BE2C (cell line): ENCODE results near the gene KCNH1.

Experiments used
- DNase-seq: peaks from one replicate; pipeline ENCODE4 v3.0.0-alpha.2; 2020
- H3K27me3 ChIP-seq: fragments of 250-450 bp; sonication (Bioruptor Pico); 2 replicates; pipeline ENCODE4 v1.5.1; 2020; ENCODE audit warnings: mild to moderate bottlenecking
- H3K36me3 ChIP-seq: fragments of 250-450 bp; sonication (Bioruptor Pico); 2 replicates; pipeline ENCODE4 v1.5.1; 2020; ENCODE audit warnings: mild to moderate bottlenecking
- H3K4me1 ChIP-seq: fragments of 250-450 bp; sonication (Bioruptor Pico); 2 replicates; pipeline ENCODE4 v1.5.1; 2020
- H3K4me3 ChIP-seq: 2 replicates; pipeline ENCODE4 v1.5.1; 2011; ENCODE audit warnings: low read depth, low read length
- H3K9me3 ChIP-seq: fragments of 250-450 bp; sonication (Bioruptor Pico); 2 replicates; pipeline ENCODE4 v1.5.1; 2020
- CTCF ChIP-seq: IDR thresholded peaks from 2 replicates; pipeline ENCODE4 v1.5.1; 2012; ENCODE audit warnings: mild to moderate bottlenecking, low read depth, low read length

KCNH1 gene

DNA sequence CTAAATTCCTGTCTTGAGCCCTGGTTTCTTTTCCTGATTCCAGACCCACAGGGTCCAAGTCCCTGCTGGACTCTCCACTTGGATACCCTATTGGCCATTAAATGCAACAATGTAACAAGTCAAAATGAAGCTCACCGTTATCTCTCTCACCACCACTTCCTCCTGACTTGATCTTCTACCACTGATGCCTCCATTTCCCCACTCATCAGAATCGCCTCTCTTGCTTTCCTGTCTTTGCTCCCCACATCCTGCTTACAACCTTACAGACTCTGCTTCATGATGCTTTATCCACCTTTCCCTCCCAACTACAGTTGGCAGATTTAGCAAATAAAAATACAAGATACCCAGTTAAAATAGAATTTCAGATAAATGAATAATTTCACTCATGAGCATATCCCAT lies 343.8 kb downstream of the KCNH1 start:
- no peaks in the 10 kb centered on the region for H3K27me3 ChIP-seq
- no peak for DNase-seq
- no peak for TF ChIP-seq CTCF
- H3K36me3 ChIP-seq = no peaks in the 10 kb centered on the region
- H3K4me1 ChIP-seq = peaks cover 19% of the 10 kb centered on the region
- no peaks in the 10 kb centered on the region for H3K9me3 ChIP-seq
- H3K4me3 ChIP-seq = no peak overlapping the region

DNA sequence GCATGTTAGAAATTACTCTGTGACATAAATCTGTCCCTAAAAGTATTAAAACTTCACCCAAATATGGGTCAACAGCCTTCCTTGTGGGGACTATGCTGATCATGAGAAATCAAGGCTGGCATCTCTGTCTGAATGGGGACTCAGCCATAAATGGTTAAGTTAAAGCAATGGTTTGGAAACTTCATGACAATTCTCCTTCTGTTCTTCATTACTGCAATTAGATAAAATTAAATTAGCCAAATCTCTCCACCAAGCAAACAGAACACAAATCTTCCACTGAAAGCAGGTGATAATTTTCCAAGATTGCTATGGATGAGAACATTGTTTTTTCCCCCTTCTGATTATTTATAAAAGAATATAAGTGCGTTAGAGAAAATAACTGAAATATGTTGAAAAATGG lies 346.1 kb downstream of the KCNH1 start:
- H3K4me1 ChIP-seq = peaks cover 13% of the 10 kb centered on the region
- DNase-seq = no peak
- no peak overlapping the region for H3K4me3 ChIP-seq
- no peaks in the 10 kb centered on the region for H3K27me3 ChIP-seq
- H3K9me3 ChIP-seq = no peaks in the 10 kb centered on the region
- H3K36me3 ChIP-seq = no peaks in the 10 kb centered on the region
- no peak for TF ChIP-seq CTCF

DNA sequence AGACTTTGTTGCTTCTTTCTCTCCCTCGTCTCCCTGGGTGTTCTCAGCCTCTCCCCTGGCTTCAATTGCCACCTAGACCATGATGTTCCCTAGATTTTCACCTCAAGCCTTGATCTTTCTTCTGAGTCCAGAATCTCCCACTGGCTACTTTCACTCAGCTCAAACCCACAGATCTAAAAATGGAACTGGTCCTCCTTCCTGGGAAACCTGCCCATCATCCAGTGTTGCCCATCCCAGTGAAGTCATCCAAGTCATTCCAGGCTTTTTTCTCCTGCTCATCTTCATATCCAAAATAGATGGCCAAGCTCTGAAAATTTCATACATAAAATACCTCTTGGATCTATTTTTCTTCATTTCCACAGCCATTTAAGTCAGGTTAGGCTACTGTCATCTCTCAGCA lies 347.4 kb downstream of the KCNH1 start:
- TF ChIP-seq CTCF = no peak
- H3K4me3 ChIP-seq = no peak overlapping the region
- peaks cover 6% of the 10 kb centered on the region for H3K4me1 ChIP-seq
- no peaks in the 10 kb centered on the region for H3K27me3 ChIP-seq
- no peak for DNase-seq
- H3K36me3 ChIP-seq = no peaks in the 10 kb centered on the region
- H3K9me3 ChIP-seq = no peaks in the 10 kb centered on the region

DNA sequence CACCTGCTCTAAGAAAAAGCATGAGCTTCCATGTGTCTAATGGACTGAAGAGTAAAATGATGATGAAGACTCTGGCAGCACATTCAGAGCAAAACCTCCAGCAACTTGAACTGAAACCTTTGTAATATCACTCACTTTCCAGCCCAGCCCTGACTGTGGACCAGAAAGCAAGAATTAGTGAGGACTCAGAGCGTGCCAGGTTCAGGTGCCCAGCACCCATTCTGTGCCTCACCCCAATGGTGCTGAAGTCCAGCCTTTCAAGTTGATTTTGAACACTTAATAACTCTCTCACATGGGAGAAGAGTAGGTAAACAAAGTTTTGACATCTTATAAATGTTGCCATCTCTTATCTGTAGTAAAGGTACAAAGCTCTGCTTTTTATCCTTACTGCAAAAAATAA lies 350.0 kb downstream of the KCNH1 start:
- Histone ChIP-seq H3K36me3 (no peaks in the 10 kb centered on the region), H3K9me3 (no peaks in the 10 kb centered on the region), H3K4me3 (no peak overlapping the region), H3K4me1 (peaks cover 6% of the 10 kb centered on the region), H3K27me3 (no peaks in the 10 kb centered on the region)
- no peak for TF ChIP-seq CTCF
- DNase-seq = no peak

- Histone ChIP-seq H3K9me3 (no peaks in the 10 kb centered on the region), H3K4me3 (no peak overlapping the region), H3K27me3 (no peaks in the 10 kb centered on the region), H3K4me1 (no peaks in the 10 kb centered on the region), H3K36me3 (no peaks in the 10 kb centered on the region)
- no peak for DNase-seq
- no peak for TF ChIP-seq CTCF
These were observed 352.3 kb downstream of the KCNH1 start for GRCh38 chr1:210781652-210782051.

DNA sequence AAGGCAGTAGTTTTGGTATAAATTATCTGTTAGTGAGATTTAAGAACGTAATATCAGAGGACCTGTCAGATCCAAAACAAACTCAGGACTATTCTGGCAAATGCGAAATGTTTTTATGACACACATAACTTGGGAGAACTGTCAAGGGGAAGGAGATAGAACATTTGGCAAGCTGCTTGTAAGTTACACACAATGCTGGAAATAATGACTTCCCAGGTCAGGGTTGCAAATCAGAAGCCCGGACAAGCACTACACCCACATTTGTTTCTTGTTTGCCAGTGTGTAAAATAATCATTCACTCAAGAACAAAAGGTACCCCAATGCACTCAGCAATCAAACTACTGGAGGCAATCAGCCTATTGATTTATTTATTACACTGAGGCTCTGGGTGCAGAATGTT lies 354.7 kb downstream of the KCNH1 start:
- no peak for TF ChIP-seq CTCF
- no peak for DNase-seq
- H3K27me3 ChIP-seq = no peaks in the 10 kb centered on the region
- no peaks in the 10 kb centered on the region for H3K4me1 ChIP-seq
- no peaks in the 10 kb centered on the region for H3K9me3 ChIP-seq
- no peaks in the 10 kb centered on the region for H3K36me3 ChIP-seq
- H3K4me3 ChIP-seq = no peak overlapping the region
